Measurements from ENCODE around the gene BPIFA3. TPM values are rescaled to one million over a fixed set of nuclear protein-coding genes. Genes with fewer than 3 reads are reported as not detected.

BPIFA3 gene
- total and polyA plus RNA-seq, 2 of the 13 experiments (the other 11 are each of a cell fraction or from before 2014, with no cell fraction given): not detected

DNA sequence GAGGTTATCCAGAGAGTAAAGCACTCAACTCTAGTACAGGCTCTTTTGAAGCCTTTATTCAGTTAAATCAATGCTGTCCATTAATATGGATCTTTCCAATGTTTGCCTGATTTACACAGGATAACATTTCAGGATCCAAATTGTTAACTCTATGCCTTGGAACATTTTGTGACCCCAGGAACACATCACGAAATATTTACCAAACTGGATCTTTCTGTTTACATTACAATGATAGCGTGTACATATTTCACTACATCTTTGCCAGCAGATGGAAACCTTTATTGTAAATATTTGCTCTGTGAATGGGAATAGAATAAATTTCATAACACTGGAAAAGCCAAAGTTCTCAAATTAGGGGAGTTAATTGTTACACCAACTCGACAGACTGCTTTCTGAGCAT, 25.7 kb upstream of the BPIFA3 start:
- BruUV-seq (replicated peaks): no TSS peak
- no peaks in the 10 kb centered on the region for H3K36me3 ChIP-seq (replicated peaks in 1 of 2; ENCODE audit: control insufficient read depth in 1 of 2, insufficient read depth in 2 of 2, low read length in 2 of 2)
- H3K4me1 ChIP-seq (ENCODE audit: insufficient read depth, low read length): no peaks in the 10 kb centered on the region
- H3K79me2 ChIP-seq (ENCODE audit: insufficient read depth, low read length): no peaks in the 10 kb centered on the region
- no peak overlapping the region for H3K4me3 ChIP-seq (replicated peaks in 1 of 3; ENCODE audit: insufficient read depth in 1 of 3, low read depth in 2 of 3, low read length in 3 of 3)
- DNase-seq (ENCODE audit: low spot score) (no peak), FAIRE-seq (peak; percentile 32), ATAC-seq (no peak)
- CTCF ChIA-PET (ENCODE audit: low intra/inter-chr PET ratio, low total read pairs): no interaction called here
- H3K4me2 ChIP-seq (ENCODE audit: low read depth, low read length): no peak overlapping the region
- POLR2A ChIA-PET: no interaction called here
- no peak overlapping the region for H3K9ac ChIP-seq (ENCODE audit: insufficient read depth, low read depth, low read length)
- intact Hi-C loops (cut with micrococcal nuclease; ENCODE audit: unreplicated experiment): no loop called here
- no peaks in the 10 kb centered on the region for H4K20me1 ChIP-seq (ENCODE audit: insufficient read depth, low read length)
- H3K9me3 ChIP-seq (ENCODE audit: low read length): no peaks in the 10 kb centered on the region
- WGBS (ENCODE audit: low lambda C conversion rate): under 1% methylated on average over 3 of the region's 3 CpGs
- in situ Hi-C loops (cut with HindIII; ENCODE audit: extremely low pct_ligation_motif_present, low pct_unique_long_range_greater_than_20kb): no loop called here
- peaks cover 3 to 10% of the 10 kb centered on the region in 2 experiments; a peak in 2 of 5 replicates for H3K27me3 ChIP-seq (ENCODE audit: control insufficient read depth in 1 of 2, insufficient read depth in 2 of 2, low read length in 2 of 2)
- H3K27ac ChIP-seq (ENCODE audit: extremely low read length, insufficient read depth, low read length): no peak overlapping the region
- no peak overlapping the region for H2AFZ ChIP-seq (ENCODE audit: low read length)
- TF ChIP-seq ZNF10 (CRISPR knock-in tag; IDR thresholded peaks at IDR 0.05; ENCODE audit: borderline replicate concordance, low read depth) (no peak), ZNF296 (CRISPR knock-in tag; conservative IDR thresholded peaks at IDR 0.05) (no peak), HMG20B (CRISPR knock-in tag; conservative IDR thresholded peaks at IDR 0.05) (no peak), KDM1A (CRISPR knock-in tag; IDR thresholded peaks at IDR 0.05) (no peak), ELF4 (CRISPR knock-in tag; IDR thresholded peaks at IDR 0.05; ENCODE audit: borderline replicate concordance) (no peak), FOXJ3 (CRISPR knock-in tag; IDR thresholded peaks at IDR 0.05; ENCODE audit: borderline replicate concordance) (no peak), RFXANK (CRISPR knock-in tag; IDR thresholded peaks at IDR 0.05) (no peak), JDP2 (CRISPR knock-in tag; IDR thresholded peaks at IDR 0.05; ENCODE audit: borderline replicate concordance) (no peak), MIXL1 (CRISPR knock-in tag; IDR thresholded peaks at IDR 0.05) (no peak), ATF1 (CRISPR knock-in tag; IDR thresholded peaks at IDR 0.05) (no peak), ZNF335 (CRISPR knock-in tag; IDR thresholded peaks at IDR 0.05) (no peak), ZMYM4 (CRISPR knock-in tag; IDR thresholded peaks at IDR 0.05) (no peak), ZNF660 (CRISPR knock-in tag; IDR thresholded peaks at IDR 0.05; ENCODE audit: borderline replicate concordance, low read depth) (no peak), EEA1 (CRISPR knock-in tag; IDR thresholded peaks at IDR 0.05; ENCODE audit: borderline replicate concordance) (no peak), MXD4 (CRISPR knock-in tag; IDR thresholded peaks at IDR 0.05) (no peak), ZNF281 (CRISPR knock-in tag; IDR thresholded peaks at IDR 0.05; ENCODE audit: borderline replicate concordance) (no peak), ZUFSP (CRISPR knock-in tag; IDR thresholded peaks at IDR 0.05; ENCODE audit: borderline replicate concordance) (no peak), SP1 (IDR thresholded peaks at IDR 0.05) (no peak), SP1 (CRISPR knock-in tag; IDR thresholded peaks at IDR 0.05) (no peak)
- TF ChIP-seq, protein P1, sequence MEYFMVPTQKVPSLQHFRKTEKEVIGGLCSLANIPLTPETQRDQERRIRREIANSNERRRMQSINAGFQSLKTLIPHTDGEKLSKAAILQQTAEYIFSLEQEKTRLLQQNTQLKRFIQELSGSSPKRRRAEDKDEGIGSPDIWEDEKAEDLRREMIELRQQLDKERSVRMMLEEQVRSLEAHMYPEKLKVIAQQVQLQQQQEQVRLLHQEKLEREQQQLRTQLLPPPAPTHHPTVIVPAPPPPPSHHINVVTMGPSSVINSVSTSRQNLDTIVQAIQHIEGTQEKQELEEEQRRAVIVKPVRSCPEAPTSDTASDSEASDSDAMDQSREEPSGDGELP (IDR thresholded peaks at IDR 0.05; ENCODE audit: borderline replicate concordance, low read depth): no peak

Data from HepG2 (cell line).